ENCODE results near the gene MATN1.

DNA sequence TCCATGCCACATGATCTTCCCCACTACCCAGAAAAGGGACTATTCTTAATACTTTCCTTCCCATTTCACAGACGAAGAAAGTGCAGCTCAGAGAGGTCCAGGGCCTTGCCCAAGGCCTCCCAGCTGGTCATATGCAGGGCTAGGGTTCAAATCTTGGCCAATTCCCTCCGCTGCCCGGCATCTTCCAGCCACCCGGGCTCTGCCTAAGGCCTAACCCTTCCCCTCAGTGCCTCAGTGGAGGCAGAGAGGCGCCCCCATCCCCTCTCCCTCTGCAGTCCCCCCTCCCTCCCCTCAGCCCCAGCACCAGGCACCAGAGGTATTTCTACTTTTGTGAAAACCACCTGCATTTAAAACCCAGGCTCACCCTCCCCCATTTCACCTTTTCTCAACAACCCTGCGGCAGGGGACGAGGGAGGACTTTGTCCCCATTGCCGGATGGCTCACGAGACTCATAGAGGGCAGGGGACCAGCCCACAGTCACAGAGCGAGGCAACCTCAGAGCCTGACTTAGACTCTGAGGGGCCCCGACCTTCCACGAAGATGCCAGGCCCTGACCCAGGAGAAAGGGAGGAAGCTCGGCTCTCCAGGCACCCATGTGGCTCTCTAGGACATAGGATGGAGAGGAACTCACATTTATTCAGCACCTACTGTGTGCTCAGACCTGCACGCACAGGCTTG, 21.9 kb upstream of the MATN1 start:
- TF ChIP-seq, protein P1, sequence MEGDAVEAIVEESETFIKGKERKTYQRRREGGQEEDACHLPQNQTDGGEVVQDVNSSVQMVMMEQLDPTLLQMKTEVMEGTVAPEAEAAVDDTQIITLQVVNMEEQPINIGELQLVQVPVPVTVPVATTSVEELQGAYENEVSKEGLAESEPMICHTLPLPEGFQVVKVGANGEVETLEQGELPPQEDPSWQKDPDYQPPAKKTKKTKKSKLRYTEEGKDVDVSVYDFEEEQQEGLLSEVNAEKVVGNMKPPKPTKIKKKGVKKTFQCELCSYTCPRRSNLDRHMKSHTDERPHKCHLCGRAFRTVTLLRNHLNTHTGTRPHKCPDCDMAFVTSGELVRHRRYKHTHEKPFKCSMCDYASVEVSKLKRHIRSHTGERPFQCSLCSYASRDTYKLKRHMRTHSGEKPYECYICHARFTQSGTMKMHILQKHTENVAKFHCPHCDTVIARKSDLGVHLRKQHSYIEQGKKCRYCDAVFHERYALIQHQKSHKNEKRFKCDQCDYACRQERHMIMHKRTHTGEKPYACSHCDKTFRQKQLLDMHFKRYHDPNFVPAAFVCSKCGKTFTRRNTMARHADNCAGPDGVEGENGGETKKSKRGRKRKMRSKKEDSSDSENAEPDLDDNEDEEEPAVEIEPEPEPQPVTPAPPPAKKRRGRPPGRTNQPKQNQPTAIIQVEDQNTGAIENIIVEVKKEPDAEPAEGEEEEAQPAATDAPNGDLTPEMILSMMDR (IDR thresholded peaks at IDR 0.05), result no peak
- TF ChIP-seq ZFX (IDR thresholded peaks at IDR 0.05; ENCODE audit: borderline replicate concordance), result no peak

All from 22Rv1 (cell line).